ENCODE measurements around the gene CFTR.

DNA sequence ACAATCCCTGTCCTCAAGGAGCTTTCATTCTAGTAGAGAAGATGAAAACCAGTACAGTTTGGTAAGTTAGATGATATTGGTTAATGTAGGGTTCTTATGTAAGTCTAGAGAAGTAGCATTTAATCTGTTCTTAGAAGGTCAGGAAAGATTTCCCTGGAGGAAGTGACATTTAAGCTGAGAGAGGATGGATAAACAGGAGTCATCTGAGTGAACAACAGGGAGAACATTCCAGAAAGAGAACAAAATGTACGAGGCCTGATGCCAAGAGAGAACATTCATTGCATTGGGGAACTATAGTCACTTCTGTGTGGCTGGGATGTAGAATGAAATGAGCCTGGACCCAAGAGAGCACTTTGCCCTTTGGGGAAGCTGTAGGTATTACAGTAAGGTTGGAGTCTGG, 88.0 kb downstream of the CFTR start:
- TF ChIP-seq, protein P1, sequence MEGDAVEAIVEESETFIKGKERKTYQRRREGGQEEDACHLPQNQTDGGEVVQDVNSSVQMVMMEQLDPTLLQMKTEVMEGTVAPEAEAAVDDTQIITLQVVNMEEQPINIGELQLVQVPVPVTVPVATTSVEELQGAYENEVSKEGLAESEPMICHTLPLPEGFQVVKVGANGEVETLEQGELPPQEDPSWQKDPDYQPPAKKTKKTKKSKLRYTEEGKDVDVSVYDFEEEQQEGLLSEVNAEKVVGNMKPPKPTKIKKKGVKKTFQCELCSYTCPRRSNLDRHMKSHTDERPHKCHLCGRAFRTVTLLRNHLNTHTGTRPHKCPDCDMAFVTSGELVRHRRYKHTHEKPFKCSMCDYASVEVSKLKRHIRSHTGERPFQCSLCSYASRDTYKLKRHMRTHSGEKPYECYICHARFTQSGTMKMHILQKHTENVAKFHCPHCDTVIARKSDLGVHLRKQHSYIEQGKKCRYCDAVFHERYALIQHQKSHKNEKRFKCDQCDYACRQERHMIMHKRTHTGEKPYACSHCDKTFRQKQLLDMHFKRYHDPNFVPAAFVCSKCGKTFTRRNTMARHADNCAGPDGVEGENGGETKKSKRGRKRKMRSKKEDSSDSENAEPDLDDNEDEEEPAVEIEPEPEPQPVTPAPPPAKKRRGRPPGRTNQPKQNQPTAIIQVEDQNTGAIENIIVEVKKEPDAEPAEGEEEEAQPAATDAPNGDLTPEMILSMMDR (IDR thresholded peaks at IDR 0.05), result no peak
- TF ChIP-seq NR3C1 (IDR thresholded peaks at IDR 0.05) (no peak), EP300 (IDR thresholded peaks at IDR 0.05) (no peak), POLR2AphosphoS2 (conservative IDR thresholded peaks at IDR 0.05; ENCODE audit: low read length) (no peak), JUN (IDR thresholded peaks at IDR 0.05) (no peak), RFX5 (IDR thresholded peaks at IDR 0.05) (no peak), EHMT2 (IDR thresholded peaks at IDR 0.05; ENCODE audit: low read depth) (no peak), CBX2 (IDR thresholded peaks at IDR 0.05; ENCODE audit: borderline replicate concordance, low read depth) (no peak), FOSL2 (IDR thresholded peaks at IDR 0.05) (no peak), FOSL2 (CRISPR knock-in tag; IDR thresholded peaks at IDR 0.05) (no peak), MAFK (IDR thresholded peaks at IDR 0.05; ENCODE audit: partially characterized antibody) (no peak)
- TF ChIP-seq, protein P2, sequence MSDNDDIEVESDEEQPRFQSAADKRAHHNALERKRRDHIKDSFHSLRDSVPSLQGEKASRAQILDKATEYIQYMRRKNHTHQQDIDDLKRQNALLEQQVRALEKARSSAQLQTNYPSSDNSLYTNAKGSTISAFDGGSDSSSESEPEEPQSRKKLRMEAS (IDR thresholded peaks at IDR 0.05), result no peak
